GM12874 (cell line): Measurements from ENCODE around the gene RHOBTB3.

Experiments
- TF ChIP-seq, protein P1 (sequence below): IDR thresholded peaks from 2 replicates; pipeline ENCODE4 v1.5.1; 2011; ENCODE audit warnings: low read depth, mild to moderate bottlenecking, control low read depth, low read length, moderate library complexity; ENCODE audit not compliant: insufficient read depth

Gene RHOBTB3

GRCh38 chr5:95711501-95712346 is 19.4 kb upstream of the RHOBTB3 start:
- TF ChIP-seq, protein P1, sequence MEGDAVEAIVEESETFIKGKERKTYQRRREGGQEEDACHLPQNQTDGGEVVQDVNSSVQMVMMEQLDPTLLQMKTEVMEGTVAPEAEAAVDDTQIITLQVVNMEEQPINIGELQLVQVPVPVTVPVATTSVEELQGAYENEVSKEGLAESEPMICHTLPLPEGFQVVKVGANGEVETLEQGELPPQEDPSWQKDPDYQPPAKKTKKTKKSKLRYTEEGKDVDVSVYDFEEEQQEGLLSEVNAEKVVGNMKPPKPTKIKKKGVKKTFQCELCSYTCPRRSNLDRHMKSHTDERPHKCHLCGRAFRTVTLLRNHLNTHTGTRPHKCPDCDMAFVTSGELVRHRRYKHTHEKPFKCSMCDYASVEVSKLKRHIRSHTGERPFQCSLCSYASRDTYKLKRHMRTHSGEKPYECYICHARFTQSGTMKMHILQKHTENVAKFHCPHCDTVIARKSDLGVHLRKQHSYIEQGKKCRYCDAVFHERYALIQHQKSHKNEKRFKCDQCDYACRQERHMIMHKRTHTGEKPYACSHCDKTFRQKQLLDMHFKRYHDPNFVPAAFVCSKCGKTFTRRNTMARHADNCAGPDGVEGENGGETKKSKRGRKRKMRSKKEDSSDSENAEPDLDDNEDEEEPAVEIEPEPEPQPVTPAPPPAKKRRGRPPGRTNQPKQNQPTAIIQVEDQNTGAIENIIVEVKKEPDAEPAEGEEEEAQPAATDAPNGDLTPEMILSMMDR: no peak

GRCh38 chr5:95712347-95712958 is 18.7 kb upstream of the RHOBTB3 start:
- TF ChIP-seq, protein P1: no peak

DNA sequence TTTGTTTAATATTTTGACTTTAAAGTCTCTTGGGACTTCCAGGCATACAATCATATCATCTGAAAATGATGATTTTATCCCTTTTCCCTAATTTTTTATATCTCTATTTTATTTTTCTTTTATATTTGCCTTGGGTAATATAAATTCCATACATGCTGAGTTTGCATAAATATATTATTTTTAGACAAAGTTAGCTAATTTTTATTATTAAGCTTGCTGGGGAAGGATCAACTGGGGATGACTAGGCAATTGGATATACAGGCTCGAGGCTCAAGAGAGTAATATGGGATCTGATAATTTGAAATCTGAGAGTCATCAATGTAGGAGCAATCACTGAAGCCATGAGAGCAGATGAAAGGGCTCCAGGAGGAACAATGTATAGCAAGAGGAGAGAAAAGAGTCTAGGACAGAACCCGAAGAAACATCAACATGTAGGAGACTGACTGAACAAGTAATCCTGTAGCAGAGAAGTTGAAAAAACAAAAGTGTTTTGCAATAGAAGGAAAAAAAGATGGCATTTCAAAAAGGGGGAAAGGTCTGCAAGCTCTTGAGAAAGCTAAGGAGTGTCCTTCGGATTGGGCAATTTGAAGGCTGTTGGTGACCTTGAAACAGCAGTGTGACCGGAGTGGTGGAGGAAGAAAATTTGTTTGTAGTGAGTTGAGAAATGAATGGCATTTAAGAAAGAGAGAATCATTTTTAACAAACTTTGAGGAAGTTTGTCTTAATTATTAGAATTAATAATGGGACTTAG is 17.0 kb upstream of the RHOBTB3 start:
- TF ChIP-seq, protein P1: no peak

DNA sequence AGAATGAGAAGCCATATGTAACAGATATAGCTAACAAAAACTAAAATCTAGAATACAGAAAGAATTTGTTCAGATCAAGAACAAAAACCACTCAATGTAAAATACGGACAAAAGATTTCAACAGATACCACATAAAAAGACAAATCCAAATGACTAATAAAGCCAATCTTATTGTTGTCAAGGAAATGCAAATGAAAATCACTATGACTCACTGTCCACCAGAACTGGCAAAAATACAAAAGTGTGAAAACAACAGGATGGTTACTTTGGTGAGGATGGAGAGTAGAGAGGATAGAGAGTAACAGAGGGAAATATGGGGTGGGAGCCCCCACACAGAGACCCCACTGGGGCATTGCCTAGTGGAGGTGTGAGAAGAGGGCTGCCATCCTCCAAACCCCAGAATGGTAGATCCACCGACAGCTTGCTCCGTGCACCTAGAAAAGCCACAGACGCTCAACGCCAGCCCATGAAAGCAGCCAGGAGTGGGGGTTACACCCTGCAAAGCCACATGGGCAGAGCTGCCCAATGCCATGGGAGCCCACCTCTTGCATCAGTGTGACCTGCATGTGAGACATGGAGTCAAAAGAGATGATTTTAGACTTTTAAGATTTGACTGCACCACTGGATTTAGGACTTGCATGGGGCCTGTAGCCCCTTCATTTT is 15.2 kb upstream of the RHOBTB3 start:
- TF ChIP-seq, protein P1: no peak

DNA sequence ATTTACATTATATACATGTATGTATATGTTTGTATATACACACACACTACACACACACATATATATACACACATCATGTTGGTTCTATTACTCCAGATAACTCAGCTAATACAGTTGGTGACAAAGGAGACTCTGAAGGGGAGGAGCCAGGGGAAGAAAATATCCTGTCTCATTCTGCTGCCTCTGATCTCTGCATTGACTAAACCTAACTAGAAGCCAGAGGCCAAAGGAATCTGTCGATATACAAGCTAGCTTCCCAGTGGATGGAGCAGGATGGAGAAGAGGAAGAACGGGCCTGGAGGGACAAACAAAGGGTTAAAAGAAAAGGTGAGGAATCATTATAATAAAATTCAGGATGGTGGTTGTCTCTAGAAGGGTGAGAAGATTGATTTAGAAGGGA is 13.7 kb upstream of the RHOBTB3 start:
- TF ChIP-seq, protein P1: no peak

DNA sequence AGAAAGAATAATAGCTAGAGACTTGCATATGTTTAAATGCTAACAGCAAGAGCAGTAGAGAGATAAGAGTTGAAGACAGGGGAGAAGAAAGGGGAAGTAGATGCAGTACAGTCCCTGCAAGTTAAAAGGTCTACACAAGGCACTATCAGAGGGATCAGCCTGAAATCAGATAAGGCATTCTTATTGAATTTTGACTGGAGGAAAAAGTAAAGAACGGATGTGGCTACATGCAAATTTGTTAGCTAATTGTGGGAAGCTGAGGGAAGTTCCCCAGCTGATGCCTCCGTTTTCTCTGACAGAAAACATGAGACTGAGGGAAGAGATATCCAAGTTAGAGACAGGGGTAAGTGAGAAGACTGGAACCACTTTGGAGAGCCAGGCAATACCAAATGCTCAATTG is 12.9 kb upstream of the RHOBTB3 start:
- TF ChIP-seq, protein P1: no peak

- TF ChIP-seq, protein P1: no peak
Observed at GRCh38 chr5:95718738-95719137, 12.4 kb upstream of the RHOBTB3 start.
